Measurements from ENCODE around the gene GNG2.

Gene GNG2

DNA sequence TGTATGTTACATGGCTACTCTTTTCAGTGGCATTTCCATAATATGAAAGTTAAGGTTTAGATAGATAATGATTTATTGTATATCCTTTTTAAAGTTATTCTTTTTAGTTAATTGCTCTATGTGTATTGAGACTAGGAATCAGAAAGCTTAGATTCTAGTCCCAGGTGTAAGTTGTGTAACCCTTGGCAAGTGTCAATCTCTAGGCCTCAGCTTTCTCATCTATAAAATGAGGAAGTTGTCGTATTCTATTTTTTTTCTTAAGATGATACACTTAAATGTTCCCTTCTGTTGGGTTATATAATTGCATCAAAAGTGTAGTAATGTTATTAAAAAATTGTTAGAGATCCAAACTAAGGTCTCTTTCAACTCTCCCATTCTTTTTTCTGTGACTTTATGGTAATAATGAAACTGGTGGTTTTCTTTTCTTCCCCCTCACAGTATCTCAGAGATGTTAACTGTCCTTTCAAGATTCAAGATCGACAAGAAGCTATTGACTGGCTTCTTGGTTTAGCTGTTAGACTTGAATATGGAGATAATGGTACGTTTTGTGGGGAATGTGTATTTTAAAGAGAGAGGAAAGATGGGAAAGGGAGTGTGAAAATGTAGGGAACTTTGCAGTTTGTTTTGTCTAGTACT, 133.0 kb downstream of the GNG2 start:
- no peak for DNase-seq (ENCODE audit: low read depth, low spot score)

DNA sequence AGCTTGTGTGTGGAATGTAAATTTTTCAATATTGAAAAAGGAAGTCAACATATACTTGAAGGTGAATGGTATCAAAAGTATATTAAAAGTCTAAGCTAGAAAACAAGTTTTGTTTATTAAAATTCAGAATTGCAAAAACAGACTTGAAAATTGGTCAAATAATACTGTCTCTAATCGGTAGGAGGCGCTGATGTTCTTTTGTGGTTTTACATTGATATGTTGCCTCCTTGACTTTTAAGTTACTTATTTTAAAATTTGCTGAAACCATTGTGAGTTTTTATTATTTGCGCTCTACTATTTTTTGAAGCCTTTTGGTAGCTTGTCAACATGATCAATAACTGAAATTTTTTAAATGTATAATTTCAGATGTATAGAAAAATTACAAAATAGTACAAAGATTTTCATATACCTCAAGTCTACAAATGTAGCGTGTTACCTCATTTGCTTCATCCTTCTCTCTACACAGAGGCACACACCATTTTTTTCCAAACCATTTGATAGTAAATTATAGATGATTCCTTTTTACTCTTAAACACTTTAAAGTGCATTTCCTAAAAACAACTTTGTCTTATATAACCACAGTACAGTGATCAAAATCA, 135.8 kb downstream of the GNG2 start:
- no peak for DNase-seq (ENCODE audit: low read depth, low spot score)

DNA sequence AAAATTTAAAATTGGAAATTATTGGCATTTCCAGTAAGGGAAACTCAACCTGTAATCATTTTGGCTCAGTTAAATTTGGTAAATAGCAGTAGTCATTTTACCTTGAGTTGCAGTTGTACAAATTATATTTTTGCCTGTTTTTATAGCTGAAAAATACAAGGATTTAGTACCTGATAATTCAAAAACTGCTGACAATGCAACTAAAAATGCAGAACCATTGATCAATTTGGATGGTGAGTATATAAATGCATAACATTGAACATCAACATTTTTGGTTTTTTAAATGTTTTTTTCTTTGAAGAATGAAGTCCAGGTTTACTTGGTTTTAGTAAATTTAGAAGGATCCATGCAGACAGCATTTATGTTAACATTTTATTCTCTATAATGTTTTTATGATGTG, 137.9 kb downstream of the GNG2 start:
- no peak for DNase-seq (ENCODE audit: low read depth, low spot score)

DNA sequence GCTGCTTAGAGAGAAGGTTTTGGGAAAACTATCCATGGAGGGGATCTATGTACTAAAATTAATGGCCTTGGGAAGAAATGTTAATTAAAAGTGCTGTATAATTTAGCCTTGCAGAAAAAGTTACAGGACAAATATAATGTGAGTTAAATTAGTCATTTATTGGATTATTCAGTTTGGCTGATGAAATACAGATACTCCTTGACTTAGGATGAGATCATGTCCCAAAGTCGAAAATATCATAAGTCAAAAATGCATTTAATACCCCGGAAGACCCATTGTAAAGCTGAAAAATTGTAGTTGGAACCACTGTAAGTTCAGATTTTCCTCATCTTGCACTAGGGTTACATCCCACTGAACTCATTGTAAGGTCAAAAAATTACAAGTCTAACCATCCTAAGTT, 138.7 kb downstream of the GNG2 start:
- DNase-seq (ENCODE audit: low read depth, low spot score) = no peak

GRCh38 chr14:52000019-52000582, 139.7 kb downstream of the GNG2 start:
- DNase-seq (ENCODE audit: low read depth, low spot score) = no peak

- no peak for DNase-seq (ENCODE audit: low read depth, low spot score)
Measured at GRCh38 chr14:52000696-52001095, 140.3 kb downstream of the GNG2 start.

- DNase-seq (ENCODE audit: low read depth, low spot score) = peak; percentile 60
Measured at GRCh38 chr14:52002542-52002941, 142.1 kb downstream of the GNG2 start.

DNA sequence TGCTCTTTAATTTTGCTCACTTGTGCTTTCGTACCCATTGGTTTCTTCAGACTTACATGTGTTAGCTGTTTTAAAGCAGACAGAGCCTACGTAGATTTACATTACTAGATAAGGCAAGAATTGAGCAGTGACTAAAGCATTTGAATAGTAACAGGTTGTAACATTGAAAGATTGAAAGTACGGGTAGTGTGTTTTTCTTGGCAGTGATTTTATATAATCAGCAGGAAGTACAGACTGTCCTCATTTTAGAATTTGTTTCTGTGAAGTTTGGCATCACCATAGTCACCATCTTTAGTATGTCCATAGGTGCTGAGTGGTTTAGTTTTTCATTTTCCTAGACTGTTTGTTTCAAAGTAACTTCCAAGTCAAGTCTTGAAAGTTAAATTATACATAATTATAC, 142.9 kb downstream of the GNG2 start:
- no peak for DNase-seq (ENCODE audit: low read depth, low spot score)

DNA sequence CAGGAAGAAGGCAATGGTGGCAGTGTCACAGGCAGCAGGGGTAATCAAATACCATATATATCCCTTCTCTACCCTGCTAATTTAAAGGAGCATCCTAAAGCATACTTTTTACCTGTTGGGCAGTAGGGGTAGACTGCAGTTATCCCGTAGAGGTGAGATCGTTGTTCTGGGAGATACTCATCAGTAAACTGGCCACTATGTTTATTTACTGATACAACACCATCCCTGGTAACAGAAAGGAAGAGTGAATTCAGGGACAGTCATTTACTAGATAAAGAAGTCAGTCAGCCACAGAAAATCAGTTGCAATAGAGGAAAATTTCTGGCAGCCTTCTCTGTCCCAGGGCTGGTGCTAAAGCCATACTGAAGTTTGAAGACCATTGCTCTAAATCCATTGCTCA, 145.2 kb downstream of the GNG2 start:
- DNase-seq (ENCODE audit: low read depth, low spot score) = no peak

DNA sequence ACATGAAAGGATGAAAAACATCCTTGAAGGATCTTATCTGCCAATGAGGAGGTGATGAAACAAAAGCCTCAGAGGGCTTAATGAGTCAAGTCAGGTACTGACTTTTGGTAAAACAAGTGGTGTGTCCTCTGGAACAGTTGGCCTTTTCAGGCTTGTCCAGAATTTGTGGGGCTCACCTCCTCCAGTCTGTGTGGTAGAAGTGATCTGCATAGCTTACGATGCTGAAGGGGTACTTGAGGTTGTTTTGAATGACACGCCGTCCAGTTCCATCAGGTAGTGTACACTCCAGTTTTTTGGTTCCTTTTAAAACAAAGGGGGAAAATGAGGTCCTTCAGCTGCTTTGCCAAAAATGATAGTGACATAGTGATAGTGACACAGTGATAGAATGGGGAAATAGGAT, 145.9 kb downstream of the GNG2 start:
- DNase-seq (ENCODE audit: low read depth, low spot score) = no peak

- DNase-seq (ENCODE audit: low read depth, low spot score) = no peak
Measured at GRCh38 chr14:52007211-52007610, 146.8 kb downstream of the GNG2 start.

GRCh38 chr14:52007637-52008036, 147.2 kb downstream of the GNG2 start:
- DNase-seq (ENCODE audit: low read depth, low spot score) = no peak

DNA sequence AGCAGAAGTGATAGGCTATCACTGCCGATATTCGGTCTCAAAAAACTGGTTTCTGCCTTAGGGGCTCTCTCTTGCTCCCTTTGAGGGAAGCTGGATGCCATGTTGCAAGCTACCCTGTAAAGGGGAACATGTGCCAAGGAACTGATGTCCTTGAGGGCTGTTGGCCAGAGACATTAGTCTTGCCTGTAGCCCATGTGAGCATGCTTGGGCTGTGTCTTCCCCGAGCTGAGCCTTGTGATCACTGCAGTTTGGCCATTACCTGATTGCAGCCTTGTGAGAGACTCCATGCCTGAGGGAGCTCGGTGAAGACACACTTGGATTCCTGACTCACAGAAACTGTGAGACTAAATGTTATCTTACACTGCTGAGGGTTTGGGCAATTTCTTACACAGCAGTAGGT, 147.7 kb downstream of the GNG2 start:
- DNase-seq (ENCODE audit: low read depth, low spot score) = no peak

GRCh38 chr14:52010173-52010693, 149.8 kb downstream of the GNG2 start:
- no peak for DNase-seq (ENCODE audit: low read depth, low spot score)

DNA sequence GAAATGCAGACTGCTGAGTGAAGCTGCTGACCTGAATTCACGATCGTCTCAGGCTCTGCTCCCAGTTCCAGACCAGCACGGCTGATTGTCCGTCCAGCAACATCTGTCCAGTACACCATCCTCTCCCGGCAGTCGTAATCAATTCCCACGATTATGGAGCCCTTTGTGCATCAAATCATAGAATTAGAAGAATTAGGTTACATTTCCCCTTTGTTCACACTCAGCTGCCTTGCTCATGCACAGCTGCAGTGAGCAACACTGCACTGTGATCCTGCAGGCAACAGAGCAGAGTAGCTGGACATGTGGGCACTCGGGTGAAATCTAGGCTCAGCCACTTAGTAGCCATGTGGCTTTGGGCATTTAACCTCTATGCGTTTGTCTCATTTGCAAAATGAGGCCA, 151.1 kb downstream of the GNG2 start:
- no peak for DNase-seq (ENCODE audit: low read depth, low spot score)

- DNase-seq (ENCODE audit: low read depth, low spot score) = peak; percentile 29
Measured at GRCh38 chr14:52012635-52013034, 152.2 kb downstream of the GNG2 start.

GRCh38 chr14:52013984-52014600, 153.7 kb downstream of the GNG2 start:
- DNase-seq (ENCODE audit: low read depth, low spot score) = peak; percentile 50

DNA sequence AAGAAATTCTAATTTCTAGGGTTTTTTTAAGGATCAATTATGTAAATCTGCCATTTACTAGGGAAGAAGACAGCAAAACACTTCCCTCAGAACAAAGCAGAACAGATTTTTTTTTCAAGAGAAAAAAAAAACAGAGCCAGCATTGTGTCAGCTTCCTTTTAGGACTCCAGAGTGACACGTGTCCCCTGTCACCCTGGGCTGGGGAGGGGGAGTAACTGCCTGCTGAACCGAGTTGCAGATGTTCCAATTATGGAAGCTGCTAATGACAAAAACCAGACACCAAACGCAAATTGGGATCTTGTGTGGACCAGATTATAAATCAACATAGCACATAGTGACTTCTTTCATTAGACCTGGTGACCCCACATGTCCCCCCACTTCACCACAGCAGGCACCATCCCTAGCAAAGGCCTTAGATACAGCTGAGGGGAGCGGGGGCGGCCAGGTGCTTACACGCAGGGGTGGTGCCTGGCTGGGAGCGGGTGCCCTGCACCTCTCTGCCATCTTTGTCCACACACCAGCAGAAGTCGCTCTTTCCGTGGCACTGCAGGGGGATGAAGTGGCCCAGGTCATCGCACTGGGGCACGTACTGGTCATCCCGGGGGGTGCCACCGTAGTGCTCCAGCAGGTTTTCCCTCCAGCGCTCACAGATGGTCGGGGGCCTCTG, 154.3 kb downstream of the GNG2 start:
- no peak for DNase-seq (ENCODE audit: low read depth, low spot score)

DNA sequence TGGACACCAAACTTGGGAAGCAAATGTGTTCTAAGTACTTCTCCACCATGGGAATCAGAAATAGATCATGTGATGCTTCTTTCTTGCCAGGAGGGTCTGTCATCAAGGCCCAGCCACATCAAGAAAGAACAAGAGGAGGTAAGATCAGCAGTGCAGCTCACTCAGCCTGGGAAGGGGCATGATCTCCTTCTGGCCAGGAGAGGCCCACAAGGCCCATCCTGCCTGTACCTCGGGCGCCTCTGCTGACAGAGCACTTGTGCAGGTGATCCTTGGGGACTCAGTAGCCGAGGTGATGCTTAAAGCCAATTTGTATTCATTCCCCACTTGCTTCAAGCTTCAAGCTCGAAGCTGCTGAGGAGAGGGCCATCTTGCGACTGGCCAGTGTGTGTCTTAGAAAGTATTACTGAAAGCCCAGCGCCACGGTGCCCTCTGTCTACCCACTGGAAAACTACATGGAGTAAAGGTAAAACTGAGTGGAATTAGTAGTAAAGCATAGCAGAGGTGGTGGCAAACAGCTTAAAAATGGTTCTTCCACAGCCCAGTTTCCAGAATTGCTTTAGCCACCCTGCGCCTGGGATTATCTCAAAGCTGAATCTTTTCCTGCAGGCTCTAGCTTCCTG, 155.1 kb downstream of the GNG2 start:
- peak; percentile 52 for DNase-seq (ENCODE audit: low read depth, low spot score)

DNA sequence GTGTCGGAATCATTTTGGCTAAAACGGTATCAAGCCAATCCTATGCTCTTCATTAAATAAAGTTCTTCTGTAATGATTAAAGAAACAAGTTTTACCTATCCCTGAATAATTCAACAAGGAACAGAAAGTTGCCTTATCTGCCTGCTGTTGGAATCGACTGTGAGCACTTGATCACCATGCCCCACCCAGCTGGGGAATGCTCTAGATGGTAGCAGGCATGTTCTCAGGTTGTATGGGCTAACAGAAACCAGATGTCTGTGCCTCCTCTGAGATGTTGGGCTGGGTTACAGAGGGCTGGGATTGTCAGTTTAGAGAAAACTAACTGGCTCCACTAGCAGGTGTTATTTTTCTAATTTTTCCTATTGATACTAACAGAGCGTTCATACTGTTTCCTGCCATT, 157.8 kb downstream of the GNG2 start:
- DNase-seq (ENCODE audit: low read depth, low spot score) = no peak

DNA sequence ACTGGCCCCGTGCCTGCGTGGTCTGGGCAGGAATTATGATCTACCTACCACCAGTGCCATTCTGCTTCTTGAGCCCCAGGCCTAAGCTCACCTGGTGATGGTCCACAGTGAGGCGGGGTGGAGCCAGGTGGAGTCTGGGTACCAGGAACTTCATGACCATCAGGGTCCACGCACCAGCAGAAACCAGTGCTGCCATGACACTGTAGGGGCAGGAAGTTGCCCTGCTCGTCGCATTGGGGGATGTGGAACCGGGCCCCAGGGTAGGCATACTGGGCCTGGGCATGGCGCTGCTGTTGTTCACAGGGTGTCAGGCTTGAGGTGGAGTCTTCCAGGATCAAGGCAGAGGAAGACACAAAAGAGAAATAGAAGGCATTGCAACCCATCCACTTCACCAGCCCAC, 158.6 kb downstream of the GNG2 start:
- DNase-seq (ENCODE audit: low read depth, low spot score) = no peak

Measured in ELF-1 (cell line).